ENCODE results near the gene SLC22A15.
"Not testable (repeated sequence)": the region's sequence is repeated elsewhere in the genome, so short reads cannot be mapped to it uniquely, and the experiment has no call there.

SLC22A15 gene

GRCh38 chr1:115976062-115976920 is at the start of gene SLC22A15:
TSS of gene SLC22A15 (plus strand) at chr1:115976513. CDS start at chr1:115976628, 115 bp downstream.
- peak; percentile 33 for DNase-seq

- DNase-seq, result no peak
Observed at GRCh38 chr1:115927971-115928370, 48.3 kb upstream of the SLC22A15 start.

- no peak for DNase-seq
Observed at GRCh38 chr1:115929881-115930280, 46.4 kb upstream of the SLC22A15 start.

GRCh38 chr1:115933625-115934024 is 42.7 kb upstream of the SLC22A15 start:
- no peak for DNase-seq

DNA sequence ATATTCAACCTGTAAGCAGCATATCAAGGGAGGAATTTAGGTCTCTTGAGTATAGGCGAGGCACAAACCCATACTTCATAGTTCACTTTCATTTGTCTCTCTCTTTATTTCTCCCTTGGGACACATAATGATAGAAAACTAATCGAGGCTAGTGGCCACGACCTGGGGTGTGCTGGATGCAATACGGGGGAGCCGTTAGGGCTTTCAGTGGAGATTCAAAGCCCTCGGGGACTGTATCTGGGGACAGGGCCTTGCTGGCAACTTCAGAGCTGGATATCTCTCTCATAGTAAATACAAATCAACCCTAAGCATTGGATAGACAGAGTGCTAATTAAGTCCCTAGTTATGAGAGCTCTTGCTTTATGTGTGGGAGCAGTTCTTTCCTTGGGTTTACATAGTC is 36.9 kb upstream of the SLC22A15 start:
- DNase-seq, result no peak

DNA sequence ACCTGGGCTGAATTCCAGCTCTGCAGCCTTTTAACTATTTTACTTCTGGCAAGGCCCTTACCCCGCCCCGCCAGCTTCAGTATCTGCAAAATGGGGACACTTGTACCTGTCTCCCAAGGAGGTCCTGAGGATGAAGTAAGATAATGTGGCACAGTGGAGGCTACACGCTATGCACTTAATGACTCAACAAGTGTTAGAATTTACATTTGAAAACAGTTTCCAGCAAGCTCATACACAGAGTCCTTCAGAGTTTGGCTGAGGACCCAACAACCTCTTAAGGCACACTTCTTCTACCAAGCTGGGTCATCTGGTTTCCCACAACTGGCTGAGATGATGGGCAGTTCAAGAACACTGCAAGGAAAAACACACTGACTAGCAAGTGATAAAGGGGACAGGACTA is 30.2 kb upstream of the SLC22A15 start:
- no peak for DNase-seq

DNA sequence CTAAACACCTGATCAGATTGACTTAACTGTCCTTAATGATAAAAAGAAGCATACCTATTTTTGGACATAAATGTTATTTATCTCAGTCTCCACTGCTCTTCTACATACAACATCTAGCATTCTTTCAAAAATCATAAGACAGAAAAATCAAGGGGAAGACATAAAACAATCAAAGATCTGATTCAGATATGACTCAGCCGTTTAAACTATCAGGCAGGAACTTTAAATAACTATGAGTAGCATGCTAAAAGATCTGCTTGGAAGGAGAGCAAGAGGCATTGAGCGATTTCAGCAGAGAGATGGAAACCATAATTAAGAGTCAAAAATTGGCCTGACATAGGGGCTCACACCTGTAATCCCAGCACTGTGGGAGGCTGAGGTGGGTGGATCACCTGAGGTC is 27.2 kb upstream of the SLC22A15 start:
- DNase-seq, result no peak

DNA sequence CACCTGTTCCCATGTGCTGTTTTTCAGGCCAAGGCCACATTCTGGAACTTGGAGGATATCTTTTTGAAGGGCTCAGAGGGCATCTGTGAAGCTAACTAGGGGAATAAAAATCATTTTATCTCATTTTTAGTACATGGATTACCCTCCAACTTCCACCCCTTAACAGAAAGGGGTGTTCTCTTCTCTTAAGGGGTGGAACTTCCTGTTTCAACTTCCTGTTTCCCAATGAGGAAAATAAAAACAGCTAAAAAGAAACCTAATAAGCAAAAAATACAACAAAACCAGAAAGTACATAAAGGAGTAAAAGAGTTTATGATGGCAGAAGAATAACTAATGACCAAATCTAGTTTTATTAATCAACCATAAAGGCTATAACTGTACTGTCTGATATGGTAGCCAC is 24.8 kb upstream of the SLC22A15 start:
- DNase-seq, result no peak

DNA sequence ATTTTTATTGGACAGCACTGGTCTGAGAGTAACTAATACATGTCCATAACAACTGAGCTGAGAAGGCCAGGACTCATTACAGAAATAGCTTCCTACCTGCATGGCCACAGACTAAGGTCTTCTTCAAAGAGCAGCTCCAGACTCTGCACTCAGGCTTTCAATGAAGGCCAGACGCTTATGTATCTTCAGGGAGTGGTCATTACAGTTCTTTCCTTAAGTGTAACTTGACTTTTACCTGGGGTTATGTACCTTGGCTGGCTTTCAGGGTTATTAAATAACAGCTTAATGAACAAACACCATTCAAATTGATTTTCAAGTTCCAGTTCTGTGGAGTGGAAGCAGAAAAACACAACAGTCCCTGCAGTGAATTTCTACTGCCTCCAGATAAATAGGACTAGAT is 23.8 kb upstream of the SLC22A15 start:
- DNase-seq, result no peak

DNA sequence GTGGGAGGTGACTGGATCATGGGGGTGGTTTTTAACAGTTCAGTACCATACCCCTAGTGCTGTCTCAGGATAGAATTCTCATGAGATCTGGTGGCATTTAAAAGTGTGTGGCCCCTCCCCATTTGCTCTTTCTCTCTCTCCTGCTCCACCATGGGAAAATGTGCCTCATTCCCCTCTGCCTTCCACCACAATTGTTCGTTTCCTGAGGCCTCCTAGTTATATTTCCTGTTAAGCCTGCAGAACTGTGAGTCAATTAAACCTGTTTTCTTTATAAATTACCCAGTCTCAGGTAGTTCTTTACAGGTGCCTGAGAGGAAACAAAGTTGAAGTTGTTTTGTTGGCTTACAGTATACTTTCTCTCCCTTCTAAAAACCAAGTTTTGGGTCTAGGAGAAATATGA is 23.1 kb upstream of the SLC22A15 start:
- DNase-seq, result no peak

DNA sequence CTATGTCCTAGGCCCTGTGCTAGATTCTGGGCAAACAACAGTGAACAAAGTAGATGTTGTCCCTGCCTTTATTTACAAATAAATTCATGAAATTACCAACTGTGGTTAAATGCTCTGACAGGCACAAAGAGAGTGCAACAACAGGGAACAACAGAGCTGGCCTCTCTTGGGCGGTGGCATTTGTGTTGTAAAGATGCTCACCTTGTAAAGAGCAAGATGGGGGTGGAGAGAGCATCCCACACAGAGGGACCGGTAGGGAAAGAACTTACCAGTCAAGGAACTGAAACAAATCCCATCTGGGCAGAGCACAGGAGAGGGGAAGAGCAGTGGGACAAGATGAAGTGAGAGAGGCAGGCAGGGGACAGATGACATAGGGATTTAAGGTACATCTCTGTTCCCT is 21.6 kb upstream of the SLC22A15 start:
- DNase-seq, result no peak

GRCh38 chr1:115955228-115955627 is 21.1 kb upstream of the SLC22A15 start:
- no peak for DNase-seq

DNA sequence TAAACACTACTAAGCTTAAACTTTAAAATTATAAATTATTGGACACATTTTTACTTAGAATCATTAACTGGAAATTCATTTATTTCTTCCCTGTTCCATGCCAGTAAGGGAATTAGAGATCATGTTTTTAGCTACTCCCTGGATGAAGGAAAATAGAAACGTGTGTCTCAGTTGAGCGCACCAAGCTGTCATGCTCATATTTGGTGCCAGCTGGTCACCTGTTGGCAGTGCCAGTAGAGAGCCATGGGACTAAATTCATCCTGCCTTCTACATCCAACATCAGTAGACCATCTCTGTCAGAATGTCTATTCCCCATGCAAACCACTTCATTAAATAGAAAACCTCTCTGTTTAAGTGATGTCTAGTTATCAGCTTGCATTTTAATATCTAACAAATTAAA is 17.4 kb upstream of the SLC22A15 start:
- no peak for DNase-seq

- no peak for DNase-seq
Observed at GRCh38 chr1:115969509-115969908, 6.8 kb upstream of the SLC22A15 start.

GRCh38 chr1:115971778-115972177 is 4.5 kb upstream of the SLC22A15 start:
- DNase-seq, result not testable (repeated sequence)

- no peak for DNase-seq
Observed at GRCh38 chr1:115973154-115973553, 3.2 kb upstream of the SLC22A15 start.

DNA sequence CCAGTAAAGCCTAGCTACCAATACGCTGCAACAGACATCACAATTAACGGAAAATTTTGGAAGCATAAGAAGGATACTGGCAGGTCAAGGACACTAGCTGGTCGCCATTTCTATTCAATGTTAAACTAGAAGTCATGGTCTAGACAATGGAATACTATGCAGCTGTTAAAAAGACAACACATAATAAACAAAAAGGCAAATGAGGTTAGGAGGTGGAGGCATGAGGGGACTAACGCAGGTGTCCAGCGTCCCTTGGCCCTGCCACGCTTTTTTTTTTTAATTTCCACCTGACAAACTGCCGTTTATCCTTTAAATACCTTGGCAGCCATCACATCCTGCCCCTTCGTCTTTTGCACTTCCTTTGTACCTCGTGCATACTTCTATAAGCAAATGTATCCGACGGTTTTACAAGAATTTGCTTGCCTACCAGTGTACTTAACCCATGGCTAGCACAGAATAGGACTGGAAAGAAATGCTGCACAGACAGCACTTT is 698 bp upstream of the SLC22A15 start:
- no peak for DNase-seq

DNA sequence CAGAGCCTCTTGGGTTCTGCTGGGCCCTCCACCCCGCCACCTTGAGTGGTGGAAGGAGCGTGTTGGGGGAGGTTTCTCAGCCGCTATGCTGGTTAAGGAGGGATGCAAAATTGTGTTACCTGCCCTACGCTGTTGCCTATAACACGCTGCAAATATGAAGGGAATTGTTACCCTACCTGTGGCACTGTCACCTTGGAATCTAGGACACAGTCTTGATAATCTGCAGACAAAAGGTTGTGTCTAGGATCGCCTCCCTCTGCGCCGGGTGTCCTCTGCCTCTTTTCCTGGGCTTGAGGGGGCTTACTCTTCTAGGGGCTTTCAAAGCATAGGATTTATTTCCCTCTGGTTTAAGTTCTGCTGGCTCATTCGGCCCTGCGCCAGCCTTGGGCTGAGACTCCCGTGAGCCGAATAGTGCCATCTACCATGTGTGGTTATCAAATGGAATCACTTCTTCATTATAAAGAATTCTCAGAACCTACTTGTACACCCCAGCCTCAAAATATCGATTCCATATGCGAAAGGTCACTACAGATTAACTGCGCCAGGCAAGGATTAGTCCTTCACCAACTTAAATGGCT is 697 bp downstream of the SLC22A15 start:
- no peak for DNase-seq

- DNase-seq, result no peak
Observed at GRCh38 chr1:115977499-115978258, 1.4 kb downstream of the SLC22A15 start.

GRCh38 chr1:115978292-115978941 is 2.1 kb downstream of the SLC22A15 start:
- no peak for DNase-seq

DNA sequence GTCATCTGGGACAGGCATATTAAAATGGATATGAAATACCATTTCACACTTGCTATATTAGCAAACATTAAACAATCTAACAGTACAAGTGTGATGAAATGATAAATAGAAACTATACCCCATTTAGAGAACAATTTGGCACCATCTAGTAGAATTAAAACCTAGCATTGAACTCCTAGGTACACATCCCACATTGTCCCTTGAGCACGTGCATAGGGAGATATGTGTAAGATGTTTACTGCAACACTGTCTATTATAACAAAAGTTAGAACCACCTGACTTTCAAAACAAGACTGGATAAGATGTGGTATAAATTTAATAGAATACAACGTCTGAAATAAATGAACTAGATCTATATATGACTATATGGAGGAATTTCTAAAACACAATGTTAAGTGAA is 3.8 kb downstream of the SLC22A15 start:
- DNase-seq, result no peak

GRCh38 chr1:115980998-115981993 is 5.0 kb downstream of the SLC22A15 start:
- DNase-seq, result no peak
